ENCODE results near the gene COL5A3.

COL5A3 gene

DNA sequence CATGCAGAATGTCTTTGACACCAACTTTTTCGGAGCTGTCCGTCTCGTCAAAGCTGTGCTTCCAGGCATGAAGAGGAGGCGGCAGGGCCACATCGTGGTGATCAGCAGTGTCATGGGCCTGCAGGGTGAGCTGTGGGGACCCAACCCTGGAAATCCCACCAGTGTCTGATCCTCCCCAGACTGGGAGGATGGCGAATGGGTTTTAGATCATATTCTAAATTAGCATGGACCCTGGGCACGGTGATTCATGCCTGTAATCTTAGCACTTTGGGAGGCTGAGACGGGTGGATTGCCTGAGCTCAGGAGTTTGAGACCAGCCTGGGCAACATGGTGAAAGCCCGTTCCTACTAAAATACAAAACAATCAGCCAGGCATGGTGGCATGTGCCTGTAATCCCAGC lies 8.5 kb upstream of the COL5A3 start:
- no peak for DNase-seq (ENCODE audit: low read depth)
- TF ChIP-seq, protein P1, sequence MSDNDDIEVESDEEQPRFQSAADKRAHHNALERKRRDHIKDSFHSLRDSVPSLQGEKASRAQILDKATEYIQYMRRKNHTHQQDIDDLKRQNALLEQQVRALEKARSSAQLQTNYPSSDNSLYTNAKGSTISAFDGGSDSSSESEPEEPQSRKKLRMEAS (IDR thresholded peaks at IDR 0.05; ENCODE audit: low read depth, low read length): no peak
- no peak for TF ChIP-seq POLR2A (IDR thresholded peaks at IDR 0.05; ENCODE audit: extremely low read depth, insufficient read length)

DNA sequence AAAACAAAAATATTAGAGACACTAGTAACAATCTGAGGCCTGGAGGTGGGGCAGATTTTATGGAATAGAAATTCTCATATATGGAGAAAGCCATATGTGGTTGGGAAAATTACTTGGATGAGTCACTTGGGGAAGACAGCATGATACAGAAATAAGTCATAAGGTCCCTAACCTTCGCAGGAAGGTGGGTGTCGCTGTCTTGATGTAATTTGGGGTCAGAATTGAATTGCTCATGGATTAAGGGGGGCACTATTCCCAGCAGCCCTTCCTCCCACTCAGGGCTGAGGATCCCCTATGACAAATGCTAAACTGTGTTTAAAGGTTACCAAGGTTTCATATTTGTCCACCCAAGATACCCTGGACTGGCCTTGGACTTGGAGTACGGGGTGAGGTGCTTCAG lies 8.0 kb upstream of the COL5A3 start:
- TF ChIP-seq, protein P1 (IDR thresholded peaks at IDR 0.05; ENCODE audit: low read depth, low read length): no peak
- TF ChIP-seq POLR2A (IDR thresholded peaks at IDR 0.05; ENCODE audit: extremely low read depth, insufficient read length): no peak
- TF ChIP-seq, protein P2, sequence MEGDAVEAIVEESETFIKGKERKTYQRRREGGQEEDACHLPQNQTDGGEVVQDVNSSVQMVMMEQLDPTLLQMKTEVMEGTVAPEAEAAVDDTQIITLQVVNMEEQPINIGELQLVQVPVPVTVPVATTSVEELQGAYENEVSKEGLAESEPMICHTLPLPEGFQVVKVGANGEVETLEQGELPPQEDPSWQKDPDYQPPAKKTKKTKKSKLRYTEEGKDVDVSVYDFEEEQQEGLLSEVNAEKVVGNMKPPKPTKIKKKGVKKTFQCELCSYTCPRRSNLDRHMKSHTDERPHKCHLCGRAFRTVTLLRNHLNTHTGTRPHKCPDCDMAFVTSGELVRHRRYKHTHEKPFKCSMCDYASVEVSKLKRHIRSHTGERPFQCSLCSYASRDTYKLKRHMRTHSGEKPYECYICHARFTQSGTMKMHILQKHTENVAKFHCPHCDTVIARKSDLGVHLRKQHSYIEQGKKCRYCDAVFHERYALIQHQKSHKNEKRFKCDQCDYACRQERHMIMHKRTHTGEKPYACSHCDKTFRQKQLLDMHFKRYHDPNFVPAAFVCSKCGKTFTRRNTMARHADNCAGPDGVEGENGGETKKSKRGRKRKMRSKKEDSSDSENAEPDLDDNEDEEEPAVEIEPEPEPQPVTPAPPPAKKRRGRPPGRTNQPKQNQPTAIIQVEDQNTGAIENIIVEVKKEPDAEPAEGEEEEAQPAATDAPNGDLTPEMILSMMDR (IDR thresholded peaks at IDR 0.05; ENCODE audit: low read depth, low read length): no peak
- no peak for TF ChIP-seq MYC (IDR thresholded peaks at IDR 0.05; ENCODE audit: low read depth, low read length)
- no peak for DNase-seq (ENCODE audit: low read depth)

More for the DNA sequence above, 8.5 kb upstream of the COL5A3 start:
- H3K4me3 ChIP-seq (ENCODE audit: low read depth, low read length): no peak overlapping the region

DNA sequence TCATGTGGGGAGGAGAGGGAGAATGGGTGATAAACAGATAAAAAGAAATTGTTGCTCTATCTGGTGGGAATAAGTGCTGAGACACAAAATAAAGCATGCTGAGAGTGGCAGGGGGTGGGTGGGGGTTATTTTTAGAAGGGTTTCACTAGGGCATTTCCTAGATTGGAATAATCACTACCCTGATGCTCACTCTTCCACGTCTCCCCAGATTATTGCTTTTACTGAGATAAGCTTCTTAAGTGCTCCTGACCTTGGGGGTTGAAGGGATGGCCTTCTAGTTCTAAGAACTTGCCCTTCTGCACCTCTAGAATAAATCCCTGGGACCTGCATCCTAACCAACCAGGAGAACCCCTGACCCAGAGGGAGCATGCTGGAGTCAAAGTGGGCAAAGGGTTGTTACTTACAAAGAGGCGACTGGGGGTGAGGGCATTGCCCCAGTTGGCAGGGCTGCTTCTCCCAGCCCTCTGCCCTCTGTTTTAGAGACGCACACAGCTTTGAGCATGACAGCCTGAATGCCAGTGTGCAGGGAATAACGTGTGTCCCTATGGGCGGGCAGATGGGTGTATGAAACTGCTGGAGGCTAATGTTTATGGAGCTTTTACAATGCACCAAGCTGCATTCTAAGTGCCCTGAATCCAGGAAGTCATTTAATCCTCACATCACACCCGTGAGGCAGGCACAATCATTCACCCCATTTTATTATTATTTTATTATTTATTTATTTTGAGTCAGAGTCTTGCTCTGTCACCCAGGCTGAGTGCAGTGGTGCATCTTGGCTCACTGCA lies 3.7 kb upstream of the COL5A3 start:
- DNase-seq (ENCODE audit: low read depth): no peak
- TF ChIP-seq POLR2A (IDR thresholded peaks at IDR 0.05; ENCODE audit: extremely low read depth, insufficient read length) (no peak), MYC (IDR thresholded peaks at IDR 0.05; ENCODE audit: low read depth, low read length) (no peak)
- TF ChIP-seq, protein P2 (IDR thresholded peaks at IDR 0.05; ENCODE audit: low read depth, low read length): no peak
- TF ChIP-seq, protein P1 (IDR thresholded peaks at IDR 0.05; ENCODE audit: low read depth, low read length): no peak
- no peak overlapping the region for H3K4me3 ChIP-seq (ENCODE audit: low read depth, low read length)

More for the DNA sequence above, 8.0 kb upstream of the COL5A3 start:
- no peak overlapping the region for H3K4me3 ChIP-seq (ENCODE audit: low read depth, low read length)

DNA sequence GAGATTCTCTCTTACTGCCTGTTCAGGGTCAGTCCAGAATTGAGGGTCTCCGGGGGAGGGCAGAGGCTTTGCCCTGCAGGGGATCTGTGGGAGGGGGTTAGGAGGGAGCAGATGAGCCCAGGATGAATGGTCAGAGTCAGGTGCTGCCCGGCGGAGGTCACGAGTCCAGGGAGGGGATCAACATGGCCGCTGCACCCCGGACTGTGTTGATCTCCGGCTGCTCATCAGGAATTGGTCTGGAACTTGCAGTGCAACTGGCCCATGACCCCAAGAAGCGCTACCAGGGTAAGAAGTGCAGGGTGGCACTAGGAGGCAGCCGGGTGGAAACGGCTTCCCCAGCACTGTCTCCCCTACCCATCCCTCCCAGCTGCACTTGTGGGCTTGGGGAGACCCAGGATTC lies 3.0 kb upstream of the COL5A3 start, which contains the start of gene RDH8:
Gene RDH8 (plus strand): TSS at position 168 of the 400 bp plus-strand sequence. CDS start 15 bp downstream, at position 183.
- TF ChIP-seq POLR2A (IDR thresholded peaks at IDR 0.05; ENCODE audit: extremely low read depth, insufficient read length) (no peak), MYC (IDR thresholded peaks at IDR 0.05; ENCODE audit: low read depth, low read length) (no peak)
- TF ChIP-seq, protein P1 (IDR thresholded peaks at IDR 0.05; ENCODE audit: low read depth, low read length): no peak
- TF ChIP-seq, protein P2 (IDR thresholded peaks at IDR 0.05; ENCODE audit: low read depth, low read length): no peak
- no peak for DNase-seq (ENCODE audit: low read depth)
- no peak within 1 kb of the TSS for H3K4me3 ChIP-seq (ENCODE audit: low read depth, low read length)

DNA sequence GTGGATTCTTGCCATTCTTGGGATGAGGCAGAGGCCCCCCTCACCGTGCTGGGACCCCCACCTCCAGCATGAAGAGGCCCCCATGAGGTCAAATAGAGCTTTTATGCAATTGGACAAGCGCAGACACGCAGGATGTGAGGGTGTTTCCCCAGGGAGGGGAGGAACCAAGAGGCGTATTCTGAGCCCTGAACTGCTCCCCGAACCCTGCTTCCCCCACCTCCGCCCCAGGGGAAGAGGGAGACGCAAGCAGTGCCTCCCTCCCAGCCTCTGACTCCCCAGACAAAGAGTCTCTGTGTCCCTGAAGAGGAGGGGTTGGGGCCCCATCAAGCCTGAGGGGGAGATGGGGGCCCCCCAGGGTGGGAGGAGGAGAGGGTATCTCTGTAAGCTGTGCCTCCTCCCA lies 1.7 kb upstream of the COL5A3 start:
- no peak for DNase-seq (ENCODE audit: low read depth)
- no peak for TF ChIP-seq POLR2A (IDR thresholded peaks at IDR 0.05; ENCODE audit: extremely low read depth, insufficient read length)
- no peak overlapping the region for H3K4me3 ChIP-seq (ENCODE audit: low read depth, low read length)

DNA sequence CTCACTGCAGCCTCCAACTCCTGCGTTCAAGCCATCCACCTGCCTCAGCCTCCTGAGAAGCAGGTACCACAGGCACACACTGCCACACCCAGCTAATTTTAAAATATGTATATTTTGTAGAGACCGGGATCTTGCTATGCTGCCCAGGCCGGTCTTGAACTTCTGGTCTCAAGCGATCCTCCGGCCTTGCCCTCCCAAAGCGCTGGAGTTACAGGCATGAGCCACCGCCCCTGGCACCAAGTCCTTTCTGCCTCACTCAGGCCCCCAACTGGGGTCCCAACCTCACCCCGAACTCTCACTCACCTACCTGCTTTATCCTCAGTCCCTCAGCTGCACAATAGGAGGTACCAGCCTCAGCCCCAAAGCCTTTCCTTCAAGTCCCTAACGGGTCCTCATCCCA lies 635 bp upstream of the COL5A3 start:
- TF ChIP-seq MYC (IDR thresholded peaks at IDR 0.05; ENCODE audit: low read depth, low read length): no peak
- no peak for TF ChIP-seq POLR2A (IDR thresholded peaks at IDR 0.05; ENCODE audit: extremely low read depth, insufficient read length)
- TF ChIP-seq, protein P1 (IDR thresholded peaks at IDR 0.05; ENCODE audit: low read depth, low read length): no peak
- TF ChIP-seq, protein P2 (IDR thresholded peaks at IDR 0.05; ENCODE audit: low read depth, low read length): no peak
- no peak overlapping the region for H3K4me3 ChIP-seq (ENCODE audit: low read depth, low read length)
- DNase-seq (ENCODE audit: low read depth): no peak

Measured in NB4 (cell line).